Rectal smooth muscle tissue (tissue), 1 donor: ENCODE measurements around the gene FGF1.

Experiments used
- H3K27ac ChIP-seq: one replicate; pipeline ENCODE4 v1.7.0; 2013; ENCODE audit warnings: low read depth, low read length, inconsistent platforms
- H3K27me3 ChIP-seq: one replicate; pipeline ENCODE4 v1.7.0; 2013; ENCODE audit warnings: low read length; ENCODE audit not compliant: control insufficient read depth, insufficient read depth
- H3K36me3 ChIP-seq: one replicate; pipeline ENCODE4 v1.7.0; 2013; ENCODE audit warnings: low read length; ENCODE audit not compliant: control insufficient read depth, insufficient read depth
- H3K4me1 ChIP-seq: one replicate; pipeline ENCODE4 v1.7.0; 2013; ENCODE audit warnings: low read length; ENCODE audit not compliant: control insufficient read depth, insufficient read depth
- H3K4me3 ChIP-seq: one replicate; pipeline ENCODE4 v1.7.0; 2013; ENCODE audit warnings: low read length
- H3K9ac ChIP-seq: one replicate; pipeline ENCODE4 v1.7.0; 2013; ENCODE audit warnings: low read length

FGF1 gene

GRCh38 chr5:142676318-142676717 is 9.6 kb downstream of the FGF1 start:
- Histone ChIP-seq H3K9ac (no peak overlapping the region), H3K4me1 (peaks cover 12% of the 10 kb centered on the region), H3K4me3 (no peak overlapping the region), H3K36me3 (no peaks in the 10 kb centered on the region), H3K27me3 (no peaks in the 10 kb centered on the region), H3K27ac (no peak overlapping the region)

- H3K27me3 ChIP-seq: no peaks in the 10 kb centered on the region
- no peak overlapping the region for H3K4me3 ChIP-seq
- no peaks in the 10 kb centered on the region for H3K36me3 ChIP-seq
- peaks cover 24% of the 10 kb centered on the region for H3K4me1 ChIP-seq
- H3K9ac ChIP-seq: no peak overlapping the region
- peak overlapping the region; percentile 59 for H3K27ac ChIP-seq
These were observed 11.1 kb downstream of the FGF1 start for GRCh38 chr5:142674531-142675469.

GRCh38 chr5:142671801-142672200 is 14.1 kb downstream of the FGF1 start:
- Histone ChIP-seq H3K27ac (peak overlapping the region; percentile 63), H3K36me3 (no peaks in the 10 kb centered on the region), H3K27me3 (no peaks in the 10 kb centered on the region), H3K4me3 (no peak overlapping the region), H3K9ac (no peak overlapping the region), H3K4me1 (peaks cover 25% of the 10 kb centered on the region)

- Histone ChIP-seq H3K9ac (no peak overlapping the region), H3K4me3 (no peak overlapping the region), H3K27me3 (no peaks in the 10 kb centered on the region), H3K36me3 (no peaks in the 10 kb centered on the region), H3K27ac (peak overlapping the region; percentile 63), H3K4me1 (peaks cover 25% of the 10 kb centered on the region)
These were observed 14.6 kb downstream of the FGF1 start for GRCh38 chr5:142671266-142671665.

DNA sequence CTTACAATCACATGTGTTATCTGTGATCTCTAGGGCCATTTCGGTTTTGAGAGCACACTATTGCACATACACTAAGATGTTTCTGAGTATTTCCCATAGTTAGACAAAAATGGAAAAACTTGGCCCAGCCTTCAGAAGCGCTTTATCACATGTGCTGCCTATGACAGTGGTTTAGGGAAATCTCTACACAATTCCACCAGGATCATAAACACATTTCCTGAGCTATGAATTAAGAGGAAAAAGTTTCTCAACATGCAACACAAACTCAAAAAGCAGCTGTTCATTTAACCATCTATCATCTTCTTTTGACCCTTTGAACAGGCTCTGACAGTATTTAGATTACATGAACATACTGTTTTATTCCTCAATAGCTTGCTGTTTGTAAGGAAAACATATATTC is 15.1 kb downstream of the FGF1 start:
- no peaks in the 10 kb centered on the region for H3K27me3 ChIP-seq
- peaks cover 25% of the 10 kb centered on the region for H3K4me1 ChIP-seq
- H3K9ac ChIP-seq: no peak overlapping the region
- peak overlapping the region; percentile 63 for H3K27ac ChIP-seq
- H3K4me3 ChIP-seq: no peak overlapping the region
- H3K36me3 ChIP-seq: no peaks in the 10 kb centered on the region

- H3K9ac ChIP-seq: no peak overlapping the region
- no peak overlapping the region for H3K27ac ChIP-seq
- H3K4me1 ChIP-seq: peaks cover 22% of the 10 kb centered on the region
- no peaks in the 10 kb centered on the region for H3K27me3 ChIP-seq
- no peak overlapping the region for H3K4me3 ChIP-seq
- no peaks in the 10 kb centered on the region for H3K36me3 ChIP-seq
These were observed 16.4 kb downstream of the FGF1 start for GRCh38 chr5:142669477-142669876.

DNA sequence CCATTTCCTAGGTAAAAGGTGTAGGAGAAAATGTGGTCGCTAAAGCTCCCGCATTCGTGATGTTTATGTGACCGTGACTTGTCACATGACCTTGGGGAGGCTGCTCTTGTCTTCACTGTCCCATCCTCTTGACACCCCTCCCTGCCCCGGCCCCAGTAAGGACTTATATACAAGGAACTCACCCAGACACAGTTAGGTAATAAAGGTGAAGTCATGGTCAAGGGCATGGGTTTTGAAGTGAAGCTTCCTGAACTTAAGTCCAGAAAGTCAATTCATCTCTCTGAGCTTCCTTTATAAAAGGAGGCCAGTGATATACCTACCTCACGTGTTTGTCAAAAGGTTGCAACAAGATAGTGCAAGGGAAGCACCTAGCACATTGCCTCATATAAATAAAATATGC is 17.6 kb downstream of the FGF1 start:
- no peaks in the 10 kb centered on the region for H3K27me3 ChIP-seq
- no peak overlapping the region for H3K27ac ChIP-seq
- H3K4me1 ChIP-seq: peaks cover 18% of the 10 kb centered on the region
- no peak overlapping the region for H3K9ac ChIP-seq
- H3K4me3 ChIP-seq: no peak overlapping the region
- H3K36me3 ChIP-seq: no peaks in the 10 kb centered on the region

- Histone ChIP-seq H3K4me1 (peaks cover 18% of the 10 kb centered on the region), H3K27me3 (no peaks in the 10 kb centered on the region), H3K9ac (no peak overlapping the region), H3K27ac (no peak overlapping the region), H3K36me3 (no peaks in the 10 kb centered on the region), H3K4me3 (no peak overlapping the region)
These were observed 18.1 kb downstream of the FGF1 start for GRCh38 chr5:142667831-142668230.

GRCh38 chr5:142664636-142665035 is 21.3 kb downstream of the FGF1 start:
- Histone ChIP-seq H3K27ac (no peak overlapping the region), H3K27me3 (no peaks in the 10 kb centered on the region), H3K4me1 (no peaks in the 10 kb centered on the region), H3K9ac (no peak overlapping the region), H3K4me3 (no peak overlapping the region), H3K36me3 (no peaks in the 10 kb centered on the region)

GRCh38 chr5:142664067-142664466 is 21.8 kb downstream of the FGF1 start:
- H3K27ac ChIP-seq: no peak overlapping the region
- no peaks in the 10 kb centered on the region for H3K36me3 ChIP-seq
- H3K27me3 ChIP-seq: no peaks in the 10 kb centered on the region
- no peak overlapping the region for H3K4me3 ChIP-seq
- no peak overlapping the region for H3K9ac ChIP-seq
- no peaks in the 10 kb centered on the region for H3K4me1 ChIP-seq

DNA sequence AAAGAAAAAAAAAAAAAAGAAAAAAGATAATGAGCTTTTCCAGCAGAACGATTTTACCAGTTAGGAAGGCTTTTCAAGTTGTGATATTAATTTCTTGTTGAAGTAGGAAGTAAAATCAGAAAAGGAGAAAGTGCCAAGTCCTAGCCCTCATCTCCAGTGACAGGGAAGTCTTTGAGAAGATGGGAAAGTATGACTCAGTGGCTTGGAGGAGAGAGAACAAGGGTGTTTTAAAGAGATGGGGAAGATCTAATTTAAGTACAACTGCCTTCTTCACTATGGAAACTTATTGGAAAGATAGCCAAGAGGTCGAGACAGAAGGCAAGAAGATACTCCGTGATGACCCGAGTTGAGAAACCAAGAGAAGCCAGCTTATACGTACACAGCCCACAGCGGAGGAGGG is 22.6 kb downstream of the FGF1 start:
- H3K27me3 ChIP-seq: no peaks in the 10 kb centered on the region
- no peaks in the 10 kb centered on the region for H3K36me3 ChIP-seq
- no peak overlapping the region for H3K27ac ChIP-seq
- H3K4me3 ChIP-seq: no peak overlapping the region
- H3K9ac ChIP-seq: no peak overlapping the region
- H3K4me1 ChIP-seq: no peaks in the 10 kb centered on the region

DNA sequence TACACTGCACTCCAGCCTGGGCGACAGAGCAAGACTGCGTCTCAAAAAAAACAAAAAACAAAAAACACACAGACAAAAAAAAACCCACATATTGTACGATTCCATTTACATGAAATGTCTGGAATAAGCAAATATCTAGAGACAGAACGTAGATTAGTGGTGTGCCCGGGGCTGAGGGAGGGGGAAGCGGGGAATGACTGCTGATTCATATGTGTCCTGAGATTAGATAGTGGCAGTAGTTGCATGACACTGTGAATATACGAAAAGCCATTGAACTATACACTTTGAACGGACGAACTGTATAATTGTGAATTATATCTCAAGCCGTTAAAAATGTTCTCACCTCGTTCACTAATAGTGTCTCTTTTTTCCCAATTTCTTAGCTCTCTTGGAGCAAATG is 23.9 kb downstream of the FGF1 start:
- H3K9ac ChIP-seq: no peak overlapping the region
- H3K27ac ChIP-seq: no peak overlapping the region
- H3K4me1 ChIP-seq: no peaks in the 10 kb centered on the region
- no peaks in the 10 kb centered on the region for H3K27me3 ChIP-seq
- H3K36me3 ChIP-seq: no peaks in the 10 kb centered on the region
- H3K4me3 ChIP-seq: no peak overlapping the region

GRCh38 chr5:142661143-142661542 is 24.7 kb downstream of the FGF1 start:
- H3K4me1 ChIP-seq: no peaks in the 10 kb centered on the region
- no peaks in the 10 kb centered on the region for H3K36me3 ChIP-seq
- no peaks in the 10 kb centered on the region for H3K27me3 ChIP-seq
- H3K27ac ChIP-seq: no peak overlapping the region
- no peak overlapping the region for H3K4me3 ChIP-seq
- no peak overlapping the region for H3K9ac ChIP-seq
